HG02759 (cell line): Measurements from ENCODE around the gene C11orf16.
"Not testable (repeated sequence)": the region's sequence is repeated elsewhere in the genome, so short reads cannot be mapped to it uniquely, and the experiment has no call there.

ENCODE experiments used
- ATAC-seq: cut with Tn5 transposase; IDR thresholded peaks from one replicate; pipeline ENCODE4 v1.9.1; 2021; ENCODE audit warnings: mild to moderate bottlenecking, moderate library complexity; ENCODE audit not compliant: unreplicated experiment

Gene C11orf16

DNA sequence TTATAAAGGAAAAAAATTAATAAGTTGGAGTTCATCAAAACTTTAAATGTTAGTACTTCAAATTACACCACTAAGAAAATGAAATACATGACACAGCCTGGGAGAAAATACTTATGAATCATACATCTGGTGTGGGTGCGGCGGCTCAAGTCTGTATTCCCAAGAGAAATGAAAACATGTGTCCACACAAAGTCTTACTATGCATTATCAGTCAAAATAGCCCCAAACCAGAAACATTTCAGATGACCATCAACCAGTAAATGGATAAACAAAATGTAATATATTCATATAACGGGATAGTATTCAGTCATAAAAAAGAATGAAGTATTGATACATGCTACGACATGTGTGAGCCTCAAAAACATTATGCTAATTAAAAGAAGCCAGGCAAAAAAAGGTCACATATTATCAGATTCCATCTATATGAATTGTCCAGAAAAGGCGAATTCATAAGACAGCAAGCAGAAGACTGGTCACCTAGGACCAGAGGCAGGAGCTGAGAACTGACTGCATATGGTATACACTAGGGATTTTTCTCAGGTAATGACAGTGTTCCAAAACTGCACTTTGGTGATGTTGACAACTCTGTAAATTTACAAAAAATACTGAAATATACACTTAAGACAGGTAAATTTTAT lies 27.1 kb downstream of the C11orf16 start:
- no peak for ATAC-seq

DNA sequence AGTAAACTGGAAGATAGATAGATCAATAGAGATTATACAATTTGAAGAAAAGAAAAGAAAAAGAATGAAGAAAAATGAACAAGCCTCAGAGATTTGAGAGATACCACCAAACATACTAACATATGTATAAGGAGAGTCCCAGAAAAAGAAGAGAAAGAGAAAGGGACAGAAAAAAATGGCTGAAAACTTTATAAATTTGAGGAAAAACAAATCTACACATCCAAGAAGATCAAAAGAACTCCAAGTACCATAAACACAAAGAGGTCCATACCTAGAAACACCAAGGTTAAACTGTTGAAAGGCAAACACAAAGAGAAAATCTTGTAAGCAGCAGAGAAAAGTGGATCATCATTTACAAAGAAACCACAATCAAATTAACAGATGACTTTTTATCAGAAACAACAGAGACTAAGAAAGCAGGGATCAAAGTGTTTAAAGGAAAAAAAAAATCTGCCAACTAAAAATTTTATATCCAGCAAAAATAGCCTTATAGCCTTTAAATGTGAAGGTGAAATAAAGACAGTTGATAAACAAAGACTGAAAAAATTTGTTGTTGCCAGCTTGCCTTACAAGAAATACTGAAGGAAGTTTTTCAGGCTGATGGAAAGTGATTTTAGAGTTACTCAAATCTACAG lies 33.5 kb downstream of the C11orf16 start:
- ATAC-seq: no peak

DNA sequence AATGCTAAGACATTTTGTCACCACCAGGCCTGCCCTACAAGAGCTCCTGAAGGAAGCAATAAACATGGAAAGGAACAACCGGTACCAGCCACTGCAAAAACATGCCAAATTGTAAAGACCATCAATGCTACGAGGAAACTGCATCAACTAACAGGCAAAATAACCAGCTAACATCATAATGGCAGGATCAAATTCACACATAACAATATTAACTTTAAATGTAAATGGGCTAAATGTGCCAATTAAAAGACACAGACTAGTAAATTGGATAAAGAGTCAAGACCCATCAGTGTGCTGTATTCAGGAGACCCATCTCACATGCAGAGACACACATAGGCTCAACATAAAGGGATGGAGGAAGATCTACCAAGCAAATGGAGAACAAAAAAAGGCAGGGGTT lies 41.6 kb downstream of the C11orf16 start:
- not testable (repeated sequence) for ATAC-seq

DNA sequence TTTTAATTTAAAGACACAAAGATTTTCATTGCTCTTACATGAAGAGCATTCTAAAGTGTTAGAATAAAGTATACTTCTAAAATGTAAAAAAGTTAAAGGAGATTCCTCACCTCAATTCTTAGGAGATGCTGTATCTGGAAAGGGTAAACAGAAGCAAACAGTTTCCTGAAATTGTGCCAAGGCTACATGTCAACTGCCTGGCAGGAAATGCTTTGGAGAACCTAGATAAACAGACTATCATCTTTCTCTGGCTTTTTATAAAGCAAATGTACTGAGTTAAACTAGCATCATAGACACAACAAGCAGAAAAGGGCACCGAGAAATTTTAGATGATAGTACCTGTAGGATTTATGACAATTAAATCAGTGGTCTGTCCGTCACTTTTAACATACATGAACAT lies 46.4 kb downstream of the C11orf16 start:
- ATAC-seq: no peak

DNA sequence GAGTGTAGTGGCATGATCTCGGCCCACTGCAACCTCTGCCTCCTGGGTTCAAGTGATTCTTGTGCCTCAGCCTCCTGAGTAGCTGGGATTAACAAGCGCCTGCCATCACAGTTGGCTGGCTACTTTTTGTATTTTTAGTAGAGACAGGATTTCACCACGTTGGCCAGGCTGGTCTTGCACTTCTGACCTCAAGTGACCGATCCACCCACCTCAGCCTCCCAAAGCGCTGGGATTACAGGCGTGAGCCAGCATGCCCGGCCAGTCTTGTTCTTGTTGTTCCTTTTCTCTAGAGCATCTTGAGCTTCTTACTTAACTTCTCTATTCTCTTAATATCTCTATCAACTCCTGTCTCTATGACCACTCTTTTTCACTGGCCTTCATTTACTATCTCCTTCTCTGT lies 51.2 kb downstream of the C11orf16 start:
- not testable (repeated sequence) for ATAC-seq

DNA sequence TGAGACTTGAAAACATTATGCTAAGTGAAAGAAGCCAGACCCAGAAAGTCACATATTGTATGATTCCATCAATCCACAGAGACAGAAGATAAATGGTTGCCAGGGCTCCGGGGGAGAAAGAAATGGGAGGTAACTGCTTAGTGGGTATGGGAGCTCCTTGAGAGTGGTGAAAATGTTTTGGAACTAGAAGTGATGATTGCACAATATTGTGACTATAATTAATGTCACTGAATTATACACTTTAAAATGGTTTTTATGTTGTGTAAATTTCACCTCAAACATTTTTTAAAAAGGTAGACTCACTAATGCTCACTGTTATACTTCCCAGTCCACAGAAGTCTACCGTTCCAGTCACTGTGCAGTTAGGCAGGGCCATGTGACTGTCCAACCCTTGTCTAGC lies 54.0 kb downstream of the C11orf16 start:
- no peak for ATAC-seq

DNA sequence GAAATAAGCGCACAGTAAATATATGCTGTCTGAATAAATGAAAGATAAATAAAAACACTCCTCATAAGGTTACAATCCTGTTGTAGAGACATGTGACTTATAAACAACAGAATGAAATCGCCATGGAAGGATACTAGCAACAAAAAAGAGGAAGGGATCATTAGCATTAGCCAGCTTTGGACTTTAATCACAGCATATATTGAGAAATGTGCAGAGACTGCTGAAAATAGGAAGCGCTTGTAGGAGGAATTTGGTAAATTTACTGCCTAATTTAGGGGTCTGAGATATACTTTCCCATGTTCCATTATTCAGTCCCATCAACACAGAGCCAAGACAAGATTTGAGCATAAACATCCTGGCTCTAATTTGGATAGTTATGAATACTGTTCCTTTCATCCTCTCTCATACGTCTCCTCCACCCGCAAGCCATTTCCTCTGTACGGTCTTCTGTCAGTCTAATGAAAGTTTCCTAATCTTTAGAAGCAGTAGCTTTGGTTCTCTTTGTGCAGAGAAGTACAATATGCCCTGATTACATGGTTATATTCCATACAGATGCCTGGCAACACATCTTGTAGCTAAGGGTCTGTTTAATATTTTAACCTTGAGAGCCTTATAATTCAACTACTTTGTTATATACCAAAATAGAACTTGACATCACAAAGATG lies 58.9 kb downstream of the C11orf16 start:
- no peak for ATAC-seq

DNA sequence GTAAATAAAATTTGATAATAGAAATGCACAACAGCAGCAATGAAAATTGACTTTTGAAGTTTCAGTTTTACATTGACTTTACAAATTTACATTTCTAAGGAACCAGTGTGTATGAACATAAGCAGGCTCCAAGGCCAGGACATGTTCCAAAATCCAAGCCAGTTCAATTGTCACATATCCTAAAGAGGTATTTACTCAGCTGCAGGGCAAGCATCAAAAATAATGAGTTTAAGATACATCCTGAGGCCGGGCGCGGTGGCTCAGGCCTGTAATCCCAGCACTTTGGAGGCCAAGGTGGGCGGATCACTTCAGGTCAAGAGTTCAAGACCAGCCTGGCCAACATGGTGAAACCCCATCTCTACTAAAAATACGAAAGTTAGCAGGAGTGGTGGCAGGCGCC lies 60.8 kb downstream of the C11orf16 start:
- no peak for ATAC-seq

DNA sequence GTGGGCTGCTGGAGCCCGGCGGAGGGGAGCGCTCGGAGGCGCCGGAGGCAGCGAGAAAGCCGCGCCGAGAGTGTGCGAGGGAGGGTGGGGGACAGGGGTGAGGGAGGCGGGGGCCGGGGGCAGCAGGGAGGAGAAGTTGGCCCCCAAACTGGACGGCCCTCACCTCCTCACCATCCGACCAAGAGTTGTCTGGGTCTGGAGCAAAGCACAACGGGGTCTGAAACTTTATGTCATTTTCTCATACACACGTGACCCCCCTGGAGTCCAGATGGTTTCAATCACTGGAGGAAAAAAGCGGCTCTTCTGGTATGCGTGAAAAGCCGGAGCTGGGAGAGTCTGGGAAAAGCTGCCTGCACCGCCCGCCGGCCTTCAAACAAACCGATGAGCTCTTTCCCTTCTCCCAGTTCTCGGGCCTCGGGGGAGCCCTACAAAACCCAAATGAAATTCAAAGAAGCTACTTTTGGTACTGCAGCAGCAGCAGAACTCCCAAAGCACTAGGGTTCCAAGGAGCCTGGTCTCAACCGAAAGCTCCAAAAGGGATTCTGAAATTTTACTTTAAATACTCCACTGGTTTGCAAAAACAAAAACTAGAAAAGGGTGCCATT lies 61.5 kb downstream of the C11orf16 start:
- no peak for ATAC-seq

DNA sequence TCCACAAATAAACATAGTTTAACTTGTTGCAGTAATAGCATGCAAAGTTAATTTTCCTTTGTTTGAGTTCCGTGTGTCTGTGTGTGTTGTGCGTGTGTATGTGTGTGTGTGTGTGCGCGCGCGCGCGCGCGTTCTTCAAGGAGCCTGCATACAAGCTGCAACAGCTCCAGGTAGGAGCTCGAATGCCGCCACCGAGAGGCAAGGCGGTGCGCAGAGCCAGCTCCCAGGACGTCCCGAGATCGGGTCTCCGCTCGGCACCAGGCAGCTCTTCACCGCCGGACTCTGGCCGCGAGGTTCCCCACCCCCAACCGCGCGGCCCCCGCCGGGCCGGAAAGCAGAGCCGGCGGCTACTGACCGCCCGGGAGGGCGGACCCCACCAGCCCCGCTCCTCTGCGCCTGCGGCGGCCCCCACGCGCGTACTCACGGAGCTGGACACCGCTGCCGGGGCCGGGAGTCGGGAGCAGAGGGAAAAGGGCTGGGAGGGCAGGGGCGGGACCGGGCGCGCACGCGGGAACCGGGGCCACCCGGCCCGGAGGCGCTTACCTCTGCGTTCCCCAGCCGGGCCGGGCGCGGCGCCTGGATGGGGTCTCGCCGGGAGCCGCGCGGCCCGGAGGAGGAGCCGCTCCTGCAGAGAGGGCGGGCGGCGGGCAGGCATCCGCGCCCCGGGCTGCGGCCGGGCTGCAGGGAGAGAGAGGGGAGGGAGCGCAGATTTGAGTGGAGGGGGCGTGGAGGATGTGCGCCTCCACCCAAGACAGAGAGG lies 62.2 kb downstream of the C11orf16 start:
- ATAC-seq: no peak
